Measurements from ENCODE around the gene DRICH1.
"Not testable (repeated sequence)": the region's sequence is repeated elsewhere in the genome, so short reads cannot be mapped to it uniquely, and the experiment has no call there.

Gene DRICH1

GRCh38 chr22:23646526-23646925 lies 14.4 kb upstream of the DRICH1 start:
- not testable (repeated sequence) for DNase-seq

- not testable (repeated sequence) for DNase-seq
Observed at GRCh38 chr22:23640206-23640605, 8.1 kb upstream of the DRICH1 start.

GRCh38 chr22:23639661-23640060 lies 7.5 kb upstream of the DRICH1 start:
- DNase-seq: no peak

- DNase-seq: no peak
Observed at GRCh38 chr22:23638611-23639010, 6.5 kb upstream of the DRICH1 start.

- not testable (repeated sequence) for DNase-seq
Observed at GRCh38 chr22:23635291-23635690, 3.2 kb upstream of the DRICH1 start.

- DNase-seq: not testable (repeated sequence)
Observed at GRCh38 chr22:23628056-23628743, 3.9 kb downstream of the DRICH1 start.

DNA sequence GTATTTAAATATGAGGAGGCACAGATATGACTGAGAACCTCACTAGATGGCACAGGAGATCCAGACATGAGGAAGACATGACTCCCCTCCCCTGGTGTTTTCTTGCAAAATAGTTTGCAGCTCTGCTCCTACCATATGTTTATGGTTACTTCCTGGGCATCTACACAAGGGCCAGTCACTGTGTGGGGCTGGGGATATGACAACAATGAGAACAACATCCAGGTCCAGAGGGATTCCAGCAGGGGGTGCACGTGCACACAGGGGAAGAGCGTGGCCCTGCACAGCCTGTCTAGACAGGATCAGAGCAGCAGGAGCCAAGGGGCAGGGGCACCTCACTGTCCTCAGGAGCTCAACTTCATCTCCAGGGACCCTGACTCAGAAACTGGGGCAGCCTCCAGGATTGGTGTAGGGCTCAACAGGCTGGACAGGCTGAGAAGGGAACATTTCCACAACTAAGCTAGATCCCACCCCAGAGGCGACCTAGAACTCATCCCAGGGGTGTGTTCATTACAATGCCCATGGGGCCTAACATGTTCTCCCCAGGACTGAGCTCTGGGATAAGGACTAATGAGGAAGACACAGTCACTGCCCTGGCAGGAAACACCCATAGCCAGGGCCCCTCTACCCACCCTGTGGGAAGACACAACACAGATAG lies 4.6 kb downstream of the DRICH1 start:
- DNase-seq: peak; percentile 61

- no peak for DNase-seq
Observed at GRCh38 chr22:23626286-23626975, 5.7 kb downstream of the DRICH1 start.

DNA sequence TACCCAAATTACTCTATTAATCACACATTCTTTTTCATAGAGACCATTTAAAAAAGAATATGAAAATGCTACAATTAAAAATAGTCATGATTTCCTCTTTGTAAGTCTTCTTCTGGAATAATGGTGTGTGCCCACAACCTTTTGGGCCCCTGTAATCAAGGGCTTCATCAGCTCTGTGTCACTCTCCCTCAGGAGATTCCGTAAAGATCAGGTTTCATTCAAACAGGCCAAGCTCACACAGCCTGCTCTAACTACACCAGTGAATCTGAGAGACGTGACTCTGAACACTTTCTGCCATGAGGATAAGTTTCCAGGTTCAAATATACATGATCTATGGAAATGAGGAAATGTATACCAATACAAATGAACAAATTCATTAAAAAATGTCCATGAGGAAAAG lies 9.5 kb downstream of the DRICH1 start:
- no peak for DNase-seq

GRCh38 chr22:23621916-23622315 lies 10.2 kb downstream of the DRICH1 start:
- not testable (repeated sequence) for DNase-seq

- no peak for DNase-seq
Observed at GRCh38 chr22:23621082-23621780, 10.9 kb downstream of the DRICH1 start.

DNA sequence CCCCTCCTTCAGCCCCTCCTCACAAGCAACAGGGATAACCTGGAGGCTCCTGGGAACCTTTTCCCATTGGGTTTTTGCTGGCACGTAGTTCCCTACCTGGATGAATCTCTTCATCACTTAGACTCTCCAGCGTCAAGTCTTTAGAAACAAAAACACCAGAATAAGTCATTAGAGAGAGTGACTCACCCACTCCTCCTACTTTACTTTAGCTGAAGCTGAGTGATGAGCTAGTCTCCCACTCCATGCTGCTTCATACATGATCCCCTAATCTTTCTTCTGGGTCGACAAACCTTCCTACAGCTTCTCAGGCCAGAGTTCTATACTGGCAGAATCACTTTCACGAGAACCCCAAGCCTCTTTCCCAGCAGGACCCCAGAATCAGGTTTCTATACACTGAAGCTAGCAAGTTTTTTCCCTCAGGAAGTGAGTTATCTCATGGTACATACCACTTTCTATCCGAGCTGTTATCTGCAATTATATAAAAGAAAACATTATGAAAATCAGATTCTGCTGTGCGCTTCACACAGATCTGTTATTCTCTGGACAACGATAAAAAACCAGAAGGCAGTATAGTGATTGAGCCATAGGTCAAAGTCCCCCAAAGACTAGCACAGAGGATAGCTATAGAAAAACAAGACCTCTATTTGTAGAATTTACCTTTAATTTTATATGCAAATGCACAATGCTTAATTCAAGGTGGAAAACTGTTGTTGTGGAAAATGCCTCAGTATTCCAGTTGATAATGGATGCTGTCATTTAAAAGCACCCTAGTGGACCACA lies 18.7 kb downstream of the DRICH1 start:
- DNase-seq: no peak

- peak; percentile 35 for DNase-seq
Observed at GRCh38 chr22:23609983-23610781, 21.9 kb downstream of the DRICH1 start.

GRCh38 chr22:23608583-23608982 lies 23.5 kb downstream of the DRICH1 start:
- DNase-seq: no peak

- DNase-seq: no peak
Observed at GRCh38 chr22:23606204-23607131, 25.7 kb downstream of the DRICH1 start.

- DNase-seq: no peak
Observed at GRCh38 chr22:23604939-23605712, 27.0 kb downstream of the DRICH1 start.

DNA sequence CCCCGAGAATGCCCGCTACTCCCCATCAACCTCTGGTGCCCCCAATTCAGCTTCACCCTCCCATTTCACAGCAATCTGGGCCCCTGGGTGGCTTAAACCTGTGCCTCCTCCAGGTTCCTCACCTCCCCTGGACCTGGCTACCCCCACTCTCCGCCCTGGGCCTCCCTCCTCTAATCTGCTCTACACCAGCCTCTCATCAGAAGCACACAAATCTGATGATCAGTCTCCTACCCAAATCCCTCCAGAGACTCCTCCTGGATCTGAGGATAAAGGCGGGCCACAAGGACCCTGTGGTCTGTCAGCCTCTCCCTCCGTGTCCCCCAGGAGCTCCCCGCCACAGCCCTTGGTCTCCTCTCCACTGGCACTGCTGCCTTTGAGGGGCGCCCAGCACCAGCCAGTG lies 28.9 kb downstream of the DRICH1 start:
- no peak for DNase-seq

GRCh38 chr22:23598805-23599518 lies 33.2 kb downstream of the DRICH1 start:
- DNase-seq: no peak

All from activated CD4-positive, alpha-beta T cell treated with anti-CD3 and anti-CD28 coated beads, Interleukin-2, amount 50 U/mL, for 16 hours (primary cell).